ENCODE results near the gene SOX10.
"Not testable (repeated sequence)": the region's sequence is repeated elsewhere in the genome, so short reads cannot be mapped to it uniquely, and the experiment has no call there.

SOX10 gene

DNA sequence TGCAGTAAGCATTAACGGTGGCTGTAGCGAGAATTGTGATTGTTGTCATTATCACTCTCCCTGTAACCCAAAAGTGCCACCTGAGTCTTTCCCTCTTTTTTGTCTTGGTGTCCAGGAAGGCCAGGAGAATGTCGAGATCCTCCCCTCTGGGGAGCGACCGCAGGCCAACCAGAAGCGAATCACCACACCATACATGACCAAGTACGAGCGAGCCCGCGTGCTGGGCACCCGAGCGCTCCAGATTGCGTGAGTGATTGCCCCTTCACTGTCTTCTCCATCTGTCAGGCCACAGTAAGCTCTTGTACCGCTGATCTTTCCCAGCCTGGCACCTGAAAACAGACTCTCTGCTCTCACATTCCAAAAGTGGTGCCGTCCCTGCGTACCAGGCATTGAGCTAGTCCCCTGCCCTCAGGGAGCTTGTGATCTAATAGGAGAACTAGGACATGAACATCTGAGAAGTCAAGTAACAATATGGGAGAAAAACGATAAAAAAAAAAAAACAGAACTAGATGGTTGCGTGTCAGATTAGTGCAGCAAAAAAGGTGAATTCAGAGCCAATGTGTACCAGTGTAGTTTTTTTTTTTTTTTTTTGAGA lies 25.0 kb downstream of the SOX10 start:
- no peak for DNase-seq

DNA sequence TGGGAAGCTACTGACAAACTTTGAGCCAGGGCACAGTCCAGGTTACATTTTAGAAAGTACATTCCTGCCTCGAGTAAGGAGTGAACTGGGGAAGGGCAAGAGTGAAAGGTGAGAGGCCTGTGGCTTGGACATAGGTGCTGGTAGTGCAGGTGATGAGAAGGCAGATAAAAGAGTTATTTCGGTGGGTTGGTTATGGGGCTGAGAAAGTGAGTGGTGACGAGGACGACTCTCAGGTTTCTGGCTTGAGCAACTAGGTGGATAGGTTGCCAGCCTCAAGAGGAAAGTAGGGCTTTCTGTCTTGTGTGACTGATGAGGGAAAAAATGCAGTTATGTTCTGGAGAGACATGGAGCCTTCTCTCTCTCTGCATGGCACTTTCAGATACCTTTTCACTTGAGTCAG lies 27.1 kb downstream of the SOX10 start:
- DNase-seq, result no peak

DNA sequence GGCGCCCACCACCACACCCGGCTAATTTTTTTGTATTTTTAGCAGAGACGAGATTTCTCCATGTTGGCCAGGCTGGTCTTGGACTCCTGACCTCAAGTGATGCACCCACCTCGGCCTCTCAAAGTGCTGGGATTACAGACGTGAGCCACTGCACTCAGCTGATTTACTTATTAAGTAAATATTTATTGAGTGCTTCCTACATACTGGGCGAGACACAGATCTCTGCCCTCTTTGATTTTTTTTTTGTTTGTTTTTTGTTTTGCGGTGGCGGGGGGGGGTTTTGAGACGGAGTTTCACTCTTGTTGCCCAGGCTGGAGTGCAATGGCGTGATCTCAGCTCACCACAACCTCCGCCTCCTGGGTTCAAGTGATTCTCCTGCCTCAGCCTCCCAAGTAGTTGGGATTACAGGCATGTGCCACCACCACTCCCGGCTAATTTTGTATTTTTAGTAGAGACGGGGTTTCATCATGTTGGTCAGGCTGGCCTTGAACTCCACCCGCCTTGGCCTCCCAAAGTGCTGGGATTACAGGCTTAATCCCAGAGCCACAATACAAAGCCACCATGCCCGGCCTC lies 28.4 kb downstream of the SOX10 start:
- not testable (repeated sequence) for DNase-seq

DNA sequence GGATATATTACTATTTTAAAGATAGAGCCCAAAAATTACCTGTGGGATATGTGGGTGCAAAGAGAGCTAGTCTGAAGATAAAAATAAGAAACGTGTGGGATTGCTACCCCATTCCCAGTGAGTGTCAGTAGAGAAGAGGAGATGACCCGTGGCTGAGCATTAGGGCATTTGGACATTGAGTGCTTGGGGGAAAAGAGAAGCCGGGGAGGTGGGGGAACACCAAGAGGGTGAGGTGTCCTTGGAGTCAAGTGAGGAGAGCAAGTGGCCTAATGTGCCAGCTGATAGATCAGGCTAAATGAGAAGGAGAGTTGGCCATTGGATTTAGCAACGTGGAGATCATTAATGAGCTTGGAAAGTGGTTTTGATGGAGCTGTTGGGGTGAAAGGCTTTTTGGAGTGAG lies 29.7 kb downstream of the SOX10 start:
- DNase-seq, result no peak

DNA sequence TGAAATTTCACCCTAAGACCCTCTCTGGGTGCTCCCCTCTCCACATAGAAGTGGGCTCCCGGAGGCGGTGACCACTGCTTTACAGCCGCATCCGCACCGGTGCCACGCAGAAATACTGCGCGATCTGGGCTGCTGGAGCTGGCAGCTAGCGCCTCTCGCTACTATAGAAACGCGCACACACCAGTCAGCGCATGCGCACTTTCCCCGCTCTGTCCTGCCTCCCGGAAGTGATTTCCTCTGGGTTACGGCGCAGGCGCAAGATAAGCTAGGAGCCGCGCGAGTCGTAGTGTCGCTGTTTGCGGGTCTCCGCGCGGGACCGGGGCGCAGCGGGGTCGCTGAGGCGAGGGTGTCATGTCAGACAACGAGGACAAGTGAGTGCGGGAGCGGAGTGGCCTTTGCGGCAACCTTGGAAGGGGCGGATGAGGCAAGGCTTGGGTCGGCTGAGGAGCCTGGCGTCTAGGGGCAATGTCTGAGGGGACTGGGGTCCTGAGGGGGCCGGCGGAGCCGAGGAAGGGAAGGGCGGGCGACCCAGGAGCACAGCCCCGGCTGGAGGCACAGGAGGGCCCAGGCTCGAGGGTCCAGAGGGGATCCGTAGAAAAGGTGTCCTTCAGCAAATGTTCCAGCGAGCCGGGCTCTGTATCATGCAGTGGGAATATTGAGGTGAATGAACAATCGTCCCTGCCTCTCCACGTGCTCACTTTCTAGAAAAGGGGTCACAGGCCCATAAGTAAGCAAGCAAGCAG lies 30.7 kb downstream of the SOX10 start, which contains the start of the genes C22orf23 and POLR2F:
Gene C22orf23, minus strand, starts transcription at position 165 of the 743 bp plus-strand sequence. CDS start 452 bp downstream, outside the sequence.
Gene POLR2F, plus strand, starts transcription at position 263 of the 743 bp plus-strand sequence. Its CDS starts 89 bp downstream, at position 352.
- DNase-seq, result peak; percentile 96

DNA sequence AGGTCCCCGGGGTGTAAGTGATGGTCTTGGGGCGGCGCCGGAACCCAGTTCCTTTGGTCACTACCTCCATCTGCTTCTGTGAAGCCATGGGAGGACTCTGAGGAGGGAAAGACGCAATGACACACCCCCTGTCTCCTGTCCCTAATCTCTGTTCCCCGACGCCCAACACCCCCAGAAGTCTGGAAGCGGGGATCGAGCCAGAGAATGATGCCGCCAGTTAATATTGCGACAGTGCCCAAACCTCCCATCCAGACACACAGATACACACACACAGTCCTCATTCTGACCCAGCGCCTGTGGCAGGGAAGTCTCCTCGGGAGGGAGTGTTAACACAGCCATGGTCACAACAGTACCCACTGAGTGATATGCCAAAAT lies 31.3 kb downstream of the SOX10 start:
- DNase-seq, result no peak

DNA sequence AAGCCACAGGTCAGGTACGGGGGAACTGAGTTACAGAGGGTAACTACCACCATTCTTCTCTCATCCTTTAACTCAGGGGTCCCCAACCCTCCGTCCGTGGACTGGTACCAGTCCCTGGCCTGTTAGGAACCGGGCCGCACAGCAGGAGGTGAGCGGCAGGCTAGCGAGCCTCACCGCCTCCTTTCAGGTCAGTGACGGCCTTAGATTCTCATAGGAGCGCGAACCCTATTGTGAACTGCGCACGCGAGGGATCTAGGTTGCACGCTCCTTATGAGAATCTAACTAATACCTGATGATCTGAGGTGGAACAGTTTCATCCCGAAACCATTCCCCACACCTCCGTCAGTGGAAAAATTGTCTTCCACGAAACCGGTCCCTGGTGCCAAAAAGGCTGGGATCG lies 31.7 kb downstream of the SOX10 start:
- not testable (repeated sequence) for DNase-seq

DNA sequence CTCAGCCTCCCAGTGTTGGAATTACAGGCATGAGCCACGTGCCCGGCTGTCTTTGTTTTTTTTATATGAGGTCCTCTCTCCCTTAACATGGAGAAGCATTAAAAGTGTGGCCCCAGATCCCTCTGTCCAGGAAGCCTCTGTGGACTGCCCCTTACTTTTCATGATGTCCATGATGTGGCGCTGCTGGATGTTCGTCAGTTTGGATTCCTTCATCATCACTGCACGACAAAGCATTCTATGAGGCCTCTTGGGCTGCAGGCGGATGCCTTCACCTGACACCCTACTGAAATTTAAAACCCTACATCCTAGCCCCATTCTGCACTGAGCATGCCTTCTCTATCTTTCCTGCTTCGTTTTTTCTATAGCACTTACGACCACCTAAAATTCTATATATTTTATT lies 33.0 kb downstream of the SOX10 start:
- DNase-seq, result no peak

DNA sequence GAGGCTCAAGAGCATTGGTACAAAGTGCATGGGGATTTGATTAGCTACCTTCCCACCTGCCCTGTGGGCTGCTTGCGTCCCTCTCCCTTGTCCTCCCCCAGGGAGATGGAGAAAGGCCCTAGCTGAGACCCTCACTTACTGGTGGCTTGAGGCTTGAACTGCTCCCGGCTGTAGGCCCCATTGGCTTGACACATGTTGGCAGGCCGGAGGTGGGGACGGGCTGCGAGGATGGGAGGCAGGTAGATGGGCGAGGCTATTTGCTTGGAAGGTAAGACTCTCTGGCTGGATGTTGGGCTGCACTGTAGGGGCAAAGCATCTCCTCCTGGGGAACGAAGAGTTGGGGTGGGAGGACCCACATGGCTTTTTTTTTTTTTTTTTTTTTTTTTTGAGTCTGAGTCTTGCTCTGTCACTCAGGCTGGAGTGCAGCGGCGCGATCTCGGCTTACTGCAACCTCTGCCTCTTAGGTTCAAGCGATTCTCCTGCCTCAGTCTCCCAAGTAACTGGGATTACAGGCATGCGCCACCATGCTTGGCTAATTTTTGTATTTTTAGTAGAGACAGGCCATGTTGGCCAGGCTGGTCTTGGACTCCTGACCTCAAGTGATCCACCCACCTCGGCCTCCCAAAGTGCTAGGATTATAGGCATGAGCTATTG lies 37.1 kb downstream of the SOX10 start:
- not testable (repeated sequence) for DNase-seq

DNA sequence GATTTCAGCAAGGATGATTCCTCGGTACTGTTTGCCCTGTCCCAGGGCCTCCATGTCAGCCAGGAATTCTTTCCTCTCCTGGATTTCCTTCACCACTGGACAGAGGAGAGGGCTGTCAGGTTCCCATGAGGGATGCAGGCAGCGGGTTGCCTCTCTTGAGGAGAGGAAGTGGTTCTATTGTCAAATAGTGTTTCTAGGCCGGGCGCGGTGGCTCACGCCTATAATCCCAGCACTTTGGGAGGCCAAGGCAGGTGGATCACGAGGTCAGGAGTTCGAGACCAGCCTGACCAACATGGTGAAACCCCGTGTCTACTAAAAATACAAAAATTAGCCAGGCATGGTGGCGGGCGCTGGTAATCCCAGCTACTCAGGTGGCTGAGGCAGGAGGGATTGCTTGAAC lies 39.9 kb downstream of the SOX10 start:
- not testable (repeated sequence) for DNase-seq

DNA sequence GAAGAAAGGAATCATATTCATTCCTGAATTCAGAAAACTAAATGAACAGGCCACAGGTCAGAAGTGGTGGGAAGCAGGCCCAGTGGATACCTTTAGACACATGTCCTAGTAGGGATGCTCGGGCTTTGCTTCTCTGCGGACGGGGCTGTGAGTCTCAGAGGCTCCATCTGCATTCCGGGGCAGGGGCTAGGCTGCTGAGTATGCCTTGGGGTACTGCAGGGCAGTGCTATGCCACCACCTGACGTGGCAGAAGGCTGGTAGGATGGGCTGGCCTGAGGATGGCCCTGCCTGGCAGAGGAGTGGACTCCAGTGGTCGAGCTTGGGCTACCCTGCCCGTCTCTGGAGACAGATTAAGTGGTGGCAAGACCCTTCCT lies 40.5 kb downstream of the SOX10 start:
- DNase-seq, result no peak

DNA sequence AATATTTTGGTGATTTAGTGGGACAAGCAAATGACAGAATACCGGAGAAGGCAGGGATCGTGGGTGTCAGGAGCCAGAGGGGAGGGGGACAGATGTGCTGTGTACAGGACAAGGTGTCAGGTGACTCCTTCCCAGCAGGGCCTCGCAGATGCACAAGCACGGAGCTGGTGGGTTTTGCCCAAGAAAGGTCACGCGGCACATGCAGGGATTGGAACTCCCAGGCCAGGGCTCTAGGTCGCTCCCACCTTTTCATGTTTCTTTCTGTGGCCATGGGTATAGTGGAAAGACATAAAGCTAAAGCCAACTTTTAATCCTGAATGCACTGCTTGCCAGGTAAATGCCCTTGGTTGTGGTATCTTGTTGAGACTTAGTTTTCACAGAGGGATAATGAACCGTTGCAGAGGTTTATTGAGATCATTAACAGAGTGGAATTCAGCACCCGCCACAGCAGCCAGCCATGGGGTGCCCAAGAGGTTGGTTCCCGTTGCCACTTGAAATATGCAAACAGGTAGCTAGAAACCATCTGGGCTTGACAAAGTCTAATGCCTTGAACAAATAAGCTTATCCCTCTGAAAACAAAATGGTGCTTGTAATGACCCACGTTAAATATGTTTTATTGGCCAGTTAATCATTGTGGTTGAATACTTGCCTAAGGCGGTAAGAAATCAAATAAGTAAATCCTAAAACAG lies 41.1 kb downstream of the SOX10 start:
- no peak for DNase-seq

DNA sequence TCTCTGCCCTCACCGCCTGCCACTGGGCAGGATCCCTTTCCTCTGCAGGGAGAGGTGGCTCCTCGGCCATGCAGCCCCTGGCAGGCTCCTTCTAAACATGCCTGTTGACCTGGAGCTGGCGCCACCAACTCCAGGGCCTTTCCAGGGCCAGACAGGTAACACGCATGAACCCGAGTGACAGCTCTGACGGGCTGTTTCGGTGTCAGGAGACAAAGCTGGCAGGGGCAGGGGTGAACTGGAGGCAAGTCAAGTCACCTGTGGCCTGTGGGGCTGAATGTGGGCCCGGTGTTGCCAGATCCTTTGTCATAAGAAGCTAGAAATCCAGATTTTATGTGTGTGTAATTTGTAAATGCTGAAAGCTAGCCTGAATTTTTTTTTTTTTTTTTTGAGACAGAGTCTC lies 42.2 kb downstream of the SOX10 start:
- no peak for DNase-seq

DNA sequence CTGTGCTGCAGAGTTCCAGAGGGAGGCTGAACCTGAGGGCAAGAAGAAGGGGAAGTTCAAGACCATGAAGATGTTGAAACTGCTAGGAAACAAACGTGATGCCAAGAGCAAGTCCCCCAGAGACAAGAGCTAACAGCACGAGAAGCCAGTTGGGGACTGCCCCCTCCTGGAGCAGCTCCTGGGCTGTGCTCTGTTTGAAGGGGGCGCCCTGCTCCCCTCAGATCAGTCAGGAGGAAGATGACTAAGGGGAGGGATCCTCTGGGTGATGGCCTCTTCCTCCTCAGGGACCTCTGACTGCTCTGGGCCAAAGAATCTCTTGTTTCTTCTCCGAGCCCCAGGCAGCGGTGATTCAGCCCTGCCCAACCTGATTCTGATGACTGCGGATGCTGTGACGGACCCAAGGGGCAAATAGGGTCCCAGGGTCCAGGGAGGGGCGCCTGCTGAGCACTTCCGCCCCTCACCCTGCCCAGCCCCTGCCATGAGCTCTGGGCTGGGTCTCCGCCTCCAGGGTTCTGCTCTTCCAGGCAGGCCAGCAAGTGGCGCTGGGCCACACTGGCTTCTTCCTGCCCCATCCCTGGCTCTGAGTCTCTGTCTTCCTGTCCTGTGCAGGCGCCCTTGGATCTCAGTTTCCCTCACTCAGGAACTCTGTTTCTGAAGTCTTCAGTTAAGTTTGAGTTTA lies 43.5 kb downstream of the SOX10 start:
- DNase-seq, result no peak

DNA sequence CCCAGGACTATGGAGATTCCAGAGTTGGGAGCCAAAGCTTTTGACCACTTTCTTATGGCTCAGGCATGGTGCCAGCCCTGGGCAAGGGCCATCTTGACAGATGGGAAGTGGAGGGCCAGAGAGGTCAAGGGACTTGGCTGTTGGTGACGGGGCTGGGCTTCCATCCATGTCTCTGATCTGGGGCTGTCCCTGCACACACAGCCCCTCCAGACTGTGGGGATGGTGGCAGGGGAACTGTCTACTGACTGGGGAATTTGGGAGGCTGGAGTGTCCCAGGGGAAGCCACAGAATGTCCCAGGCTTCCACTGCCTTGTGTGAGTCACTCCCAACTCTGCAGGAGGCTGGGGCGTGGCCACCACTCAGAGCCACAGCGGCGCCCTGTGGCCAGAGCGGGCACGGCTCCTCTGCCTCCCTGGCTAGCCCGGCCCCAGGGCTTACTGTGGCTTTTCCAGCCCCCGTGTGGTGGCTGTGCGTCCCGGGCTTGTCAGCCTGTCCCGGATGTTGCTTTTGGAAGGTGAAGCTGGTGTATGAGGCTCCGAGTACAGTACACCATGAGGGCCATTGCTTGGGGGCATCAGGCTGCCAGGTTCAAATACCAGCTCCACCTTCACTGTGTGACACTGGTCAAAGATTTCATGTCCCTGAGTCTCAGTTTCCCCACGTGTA lies 50.5 kb downstream of the SOX10 start:
- peak; percentile 61 for DNase-seq

DNA sequence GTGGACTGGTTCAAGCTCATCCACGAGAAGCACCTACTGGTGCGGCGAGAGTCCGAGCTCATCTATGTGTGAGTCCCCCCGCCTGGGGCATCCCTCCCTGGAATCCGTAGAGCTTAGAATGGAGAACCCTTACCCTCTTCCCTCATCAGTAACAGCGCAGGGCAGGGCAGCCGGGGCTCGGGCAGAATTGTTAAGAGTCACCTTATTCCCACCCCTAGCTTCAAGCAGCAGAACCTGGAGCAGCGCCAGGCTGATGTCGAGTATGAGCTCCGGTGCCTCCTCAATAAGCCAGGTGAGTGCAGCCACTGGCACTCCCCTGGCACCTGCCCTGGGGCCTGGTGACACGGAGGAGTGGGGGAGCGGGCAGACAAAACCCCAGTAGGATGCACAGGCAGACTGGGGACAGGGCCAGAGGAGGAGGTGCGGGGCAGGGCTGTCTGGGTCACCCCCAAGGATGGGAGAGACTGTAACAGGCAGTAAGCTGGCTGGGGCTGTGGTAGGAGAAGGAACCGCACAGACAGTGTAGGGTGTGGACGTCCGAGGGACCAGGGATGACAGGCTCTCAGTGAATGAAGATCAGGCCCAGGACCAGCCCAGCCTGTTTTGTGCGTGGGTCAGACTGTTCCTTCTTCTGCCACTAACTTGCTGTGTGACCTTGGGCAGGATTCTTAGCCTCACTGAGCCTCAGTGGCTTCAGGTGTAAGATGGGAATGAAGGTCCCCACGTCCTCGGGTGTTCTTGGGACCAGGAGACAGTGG lies 51.4 kb downstream of the SOX10 start:
- no peak for DNase-seq

DNA sequence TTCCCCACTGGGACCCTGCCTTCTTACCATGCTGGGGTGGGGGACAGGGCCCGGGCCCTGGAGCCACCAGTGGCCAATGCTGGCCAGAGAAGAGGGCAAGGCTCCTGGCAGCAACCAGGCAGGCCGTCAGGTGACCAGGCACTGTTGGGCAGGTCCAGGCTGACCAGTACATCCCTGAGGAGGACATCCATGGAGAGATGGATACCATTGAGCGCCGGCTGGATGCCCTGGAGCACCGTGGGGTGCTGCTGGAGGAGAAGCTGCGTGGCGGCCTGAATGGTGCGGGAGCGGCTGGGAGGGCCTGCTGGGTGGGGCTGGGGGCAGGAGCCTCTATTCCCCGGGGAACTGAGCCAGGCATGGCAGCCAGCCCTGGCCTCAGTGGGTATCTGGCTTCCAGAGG lies 52.0 kb downstream of the SOX10 start:
- DNase-seq, result no peak

DNA sequence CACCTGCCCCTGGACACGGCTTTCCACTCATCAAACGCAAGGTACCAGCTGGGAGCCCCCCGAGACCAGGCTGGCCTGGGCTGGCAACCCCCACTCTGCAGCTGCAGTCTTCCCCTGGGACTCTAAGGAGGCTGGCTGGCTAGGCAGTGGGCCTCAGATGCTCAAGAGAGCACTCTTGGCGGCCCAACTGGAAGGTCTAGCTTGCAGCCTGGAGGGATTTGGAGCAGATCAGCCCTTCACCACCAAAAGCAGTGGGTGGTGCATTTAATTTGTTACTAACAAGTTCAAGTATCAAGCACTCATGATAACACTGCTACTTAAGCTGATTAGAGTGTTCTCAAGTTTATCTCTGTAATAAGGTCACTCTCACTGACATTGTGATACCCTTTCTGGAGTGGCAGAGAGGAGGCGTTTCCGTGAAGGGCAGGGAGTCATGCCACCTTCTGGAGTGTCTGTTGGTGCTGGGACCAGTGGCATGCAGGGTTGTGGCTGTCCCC lies 52.4 kb downstream of the SOX10 start:
- no peak for DNase-seq

DNA sequence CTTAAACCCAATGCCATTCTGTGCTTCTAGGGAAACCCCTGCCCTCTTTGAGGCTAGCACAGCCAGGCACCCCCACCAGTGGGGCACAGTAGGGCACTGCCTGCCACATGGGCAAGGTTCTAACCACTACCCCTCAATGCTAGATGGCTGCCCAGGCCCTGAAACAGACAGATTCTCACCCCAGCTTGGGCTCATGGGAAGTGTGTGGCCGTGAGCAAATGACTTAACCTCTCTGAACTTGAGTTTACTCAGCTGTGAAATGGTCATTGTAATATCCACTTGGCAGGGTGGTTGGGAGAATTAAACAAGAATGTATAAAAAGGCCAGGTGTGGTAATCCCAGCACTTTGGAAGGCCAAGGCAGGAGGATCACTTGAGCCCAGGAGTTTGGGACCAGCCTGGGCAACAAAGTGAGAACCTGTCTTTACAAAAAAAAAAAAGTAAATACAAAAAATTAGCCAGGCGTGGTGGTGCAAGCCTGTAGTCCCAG lies 53.4 kb downstream of the SOX10 start:
- DNase-seq, result no peak

DNA sequence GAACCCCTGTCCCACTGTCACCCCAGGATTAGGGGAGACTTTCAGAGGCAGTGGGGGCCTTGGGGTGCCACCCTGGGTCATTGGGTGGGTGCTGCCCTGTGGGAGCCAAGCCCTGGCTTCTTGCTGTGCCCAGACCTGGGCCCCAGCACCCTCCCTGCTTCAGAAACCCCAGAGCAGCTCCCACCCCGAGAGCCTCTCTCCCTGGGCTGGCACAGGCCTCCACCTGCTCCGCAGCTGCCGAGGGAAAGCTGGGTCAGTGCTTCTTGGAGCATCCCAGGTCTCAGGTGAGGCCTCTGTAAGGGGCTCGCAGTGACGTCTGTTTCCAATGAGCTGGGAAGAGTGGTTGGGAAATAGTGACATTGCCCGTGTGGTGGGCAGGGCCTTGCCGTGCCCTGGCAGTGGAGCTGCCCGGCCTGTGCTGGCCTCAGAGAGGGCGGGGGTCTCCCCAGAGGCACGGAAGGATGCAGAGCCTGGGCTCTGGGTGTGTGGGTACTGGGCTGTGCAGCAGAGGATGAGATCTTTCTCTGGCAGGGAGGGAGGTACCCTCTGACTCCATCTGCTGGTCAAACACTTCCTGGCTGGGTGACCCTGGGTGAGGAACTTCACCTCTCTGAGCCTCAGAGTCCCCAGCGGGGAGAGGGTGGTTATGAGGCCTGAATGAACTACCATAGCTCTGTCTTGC lies 53.9 kb downstream of the SOX10 start:
- no peak for DNase-seq

All from effector CD8-positive, alpha-beta T cell (primary cell).